ENCODE results near the gene PSD4. TPM values are rescaled to one million over a fixed set of nuclear protein-coding genes. Genes with fewer than 3 reads are reported as not detected.

Gene PSD4
- polyA plus RNA-seq, 1 donor from 2014 or later: 0.67 TPM

GRCh38 chr2:113219889-113220641 is 46.3 kb downstream of the PSD4 start:
- Histone ChIP-seq H3K9me3 (ENCODE audit: low read length) (no peaks in the 10 kb centered on the region), H3K9me2 (ENCODE audit: insufficient read depth, low read length) (no peaks in the 10 kb centered on the region), H3K36me3 (ENCODE audit: insufficient read depth, low read length) (no peaks in the 10 kb centered on the region), H3K79me2 (replicated peaks; ENCODE audit: insufficient read depth, low read length) (no peaks in the 10 kb centered on the region), H3F3A (ENCODE audit: insufficient read depth, low read length, poor library complexity, severe bottlenecking) (no peaks in the 10 kb centered on the region), H3K27me3 (ENCODE audit: insufficient read depth, low read depth, low read length) (no peaks in the 10 kb centered on the region), H2AFZ (ENCODE audit: low read depth, low read length) (no peak overlapping the region), H4K20me1 (ENCODE audit: insufficient read depth) (no peaks in the 10 kb centered on the region), H3K27ac (ENCODE audit: low read length) (no peak overlapping the region), H3K4me3 (ENCODE audit: low read length) (no peak overlapping the region), H3K4me2 (ENCODE audit: low read length) (no peak overlapping the region), H3K9ac (ENCODE audit: low read length) (no peak overlapping the region)
- TF ChIP-seq POLR2AphosphoS5 (IDR thresholded peaks at IDR 0.05) (no peak), SMC3 (conservative IDR thresholded peaks at IDR 0.05; ENCODE audit: poor library complexity) (no peak), TAF1 (IDR thresholded peaks at IDR 0.05; ENCODE audit: low read depth) (no peak), CTCF (IDR thresholded peaks at IDR 0.05; ENCODE audit: poor library complexity, severe bottlenecking) (no peak), REST (IDR thresholded peaks at IDR 0.05; ENCODE audit: borderline replicate concordance) (no peak), RAD21 (conservative IDR thresholded peaks at IDR 0.05) (no peak)

GRCh38 chr2:113220970-113221708 is 47.4 kb downstream of the PSD4 start:
- no peak overlapping the region for H3K4me3 ChIP-seq (ENCODE audit: low read length)
- TF ChIP-seq REST (IDR thresholded peaks at IDR 0.05; ENCODE audit: borderline replicate concordance): no peak
- H3K4me2 ChIP-seq (ENCODE audit: low read length): no peak overlapping the region
- H3K9ac ChIP-seq (ENCODE audit: low read length): no peak overlapping the region
- H3K36me3 ChIP-seq (ENCODE audit: insufficient read depth, low read length): no peaks in the 10 kb centered on the region
- no peak overlapping the region for H2AFZ ChIP-seq (ENCODE audit: low read depth, low read length)
- H3K9me3 ChIP-seq (ENCODE audit: low read length): no peaks in the 10 kb centered on the region
- H3F3A ChIP-seq (ENCODE audit: insufficient read depth, low read length, poor library complexity, severe bottlenecking): no peaks in the 10 kb centered on the region
- no peaks in the 10 kb centered on the region for H4K20me1 ChIP-seq (ENCODE audit: insufficient read depth)
- no peaks in the 10 kb centered on the region for H3K9me2 ChIP-seq (ENCODE audit: insufficient read depth, low read length)
- no peaks in the 10 kb centered on the region for H3K27me3 ChIP-seq (ENCODE audit: insufficient read depth, low read depth, low read length)
- H3K27ac ChIP-seq (ENCODE audit: low read length): no peak overlapping the region
- H3K79me2 ChIP-seq (replicated peaks; ENCODE audit: insufficient read depth, low read length): no peaks in the 10 kb centered on the region
